Skeletal muscle satellite cell (primary cell): ENCODE results near the gene PA2G4.
"Not testable (repeated sequence)": the region's sequence is repeated elsewhere in the genome, so short reads cannot be mapped to it uniquely, and the experiment has no call there.

Source experiments
- H3K27me3 ChIP-seq: 2 replicates; pipeline ENCODE4 v1.7.0; 2013; ENCODE audit warnings: low read length; ENCODE audit not compliant: control insufficient read depth, insufficient read depth
- H3K36me3 ChIP-seq: 2 replicates; pipeline ENCODE4 v1.7.0; 2013; ENCODE audit warnings: mild to moderate bottlenecking, control low read depth, low read length; ENCODE audit not compliant: insufficient read depth
- H3K4me1 ChIP-seq: 2 replicates; pipeline ENCODE4 v1.7.0; 2013; ENCODE audit warnings: low read length; ENCODE audit not compliant: control insufficient read depth, insufficient read depth
- H3K4me2 ChIP-seq: 2 replicates; pipeline ENCODE4 v1.7.0; 2013; ENCODE audit warnings: mild to moderate bottlenecking, low read length
- H3K4me3 ChIP-seq: 2 replicates; pipeline ENCODE4 v1.7.0; 2013; ENCODE audit warnings: low read length
- H3K9ac ChIP-seq: 2 replicates; pipeline ENCODE4 v1.7.0; 2013; ENCODE audit warnings: mild to moderate bottlenecking, low read depth, low read length, moderate library complexity
- H3K9me3 ChIP-seq: replicated peaks from 2 replicates; pipeline ENCODE4 v1.7.0; 2013; ENCODE audit warnings: mild to moderate bottlenecking, control low read depth, low read length

PA2G4 gene

DNA sequence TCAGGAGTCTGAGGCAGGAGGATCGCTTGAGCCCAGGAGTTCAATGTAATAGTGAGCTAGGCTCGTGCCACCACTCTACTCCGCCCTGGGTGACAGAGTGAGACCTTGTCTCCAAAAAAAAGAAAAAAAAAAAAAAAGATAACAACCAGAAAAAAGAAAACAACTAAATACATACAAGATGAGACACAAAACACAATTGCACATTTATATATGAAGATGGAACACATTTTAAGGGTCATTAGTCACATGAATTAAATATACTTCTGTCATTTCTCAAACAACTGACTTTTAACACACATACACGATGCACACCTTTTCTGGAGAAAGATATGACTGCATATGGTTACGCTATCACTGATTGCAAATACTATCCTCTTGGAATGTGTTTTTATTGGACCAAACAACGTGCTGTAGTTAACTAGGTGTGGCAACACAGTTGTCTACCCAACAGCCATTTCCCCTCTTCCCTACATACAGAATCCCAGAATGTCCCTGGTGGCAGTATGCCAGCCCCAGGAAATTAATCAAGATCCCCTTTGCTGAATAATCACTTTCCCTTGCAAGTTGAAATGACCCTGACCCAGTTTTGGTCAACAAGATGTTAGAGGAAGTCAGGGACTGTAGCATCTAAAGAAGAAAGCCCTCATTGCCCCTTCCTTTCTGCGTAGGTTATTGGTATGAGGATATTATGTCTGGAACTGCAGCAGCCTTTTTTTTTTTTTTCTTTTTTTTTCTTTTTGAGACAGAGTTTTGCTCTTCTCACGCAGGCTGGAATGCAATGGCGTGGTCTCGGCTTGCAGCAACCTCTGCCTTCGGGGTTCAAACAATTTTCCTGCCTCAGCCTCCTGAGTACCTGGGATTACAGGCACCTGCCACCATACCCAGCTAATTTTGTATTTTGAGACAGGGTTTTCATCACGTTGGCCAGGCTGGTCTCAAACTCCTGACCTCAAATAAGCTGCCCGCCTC lies 42.4 kb downstream of the PA2G4 start:
- H3K9ac ChIP-seq = no peak overlapping the region
- H3K4me3 ChIP-seq = no peak overlapping the region
- no peaks in the 10 kb centered on the region for H3K27me3 ChIP-seq
- peaks cover 13% of the 10 kb centered on the region for H3K4me1 ChIP-seq
- peaks cover 29% of the 10 kb centered on the region for H3K36me3 ChIP-seq
- H3K4me2 ChIP-seq = no peak overlapping the region
- H3K9me3 ChIP-seq = no peaks in the 10 kb centered on the region

- no peak overlapping the region for H3K4me2 ChIP-seq
- no peaks in the 10 kb centered on the region for H3K27me3 ChIP-seq
- peaks cover 27% of the 10 kb centered on the region for H3K4me1 ChIP-seq
- no peaks in the 10 kb centered on the region for H3K36me3 ChIP-seq
- H3K4me3 ChIP-seq = no peak overlapping the region
- H3K9ac ChIP-seq = no peak overlapping the region
- no peaks in the 10 kb centered on the region for H3K9me3 ChIP-seq
Measured at GRCh38 chr12:56150563-56150962, 46.2 kb downstream of the PA2G4 start.

DNA sequence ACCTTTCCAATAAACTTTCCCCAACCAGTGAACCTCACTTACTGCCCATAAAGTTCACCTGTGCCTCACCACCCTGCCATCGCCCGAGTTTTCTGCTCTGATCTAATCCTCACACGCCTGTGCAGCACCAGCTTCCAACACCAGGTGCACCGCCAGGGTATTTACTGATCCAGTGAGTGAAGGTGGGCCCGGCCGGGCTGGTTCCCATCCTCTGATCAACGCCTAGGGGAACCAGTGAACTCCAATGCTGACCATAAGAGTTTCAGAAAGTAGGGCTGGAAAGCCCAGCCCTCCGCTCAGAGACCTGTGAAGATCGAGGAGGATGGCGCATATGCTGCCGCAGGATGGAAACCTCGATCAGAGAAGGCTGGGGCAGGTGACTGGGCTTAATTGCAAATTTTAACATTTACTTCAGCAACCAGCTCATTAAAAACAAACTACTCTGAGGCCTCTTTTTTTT lies 47.3 kb downstream of the PA2G4 start:
- peak overlapping the region; percentile 73 for H3K4me3 ChIP-seq
- H3K4me1 ChIP-seq = peaks cover 27% of the 10 kb centered on the region
- H3K36me3 ChIP-seq = no peaks in the 10 kb centered on the region
- H3K4me2 ChIP-seq = peak overlapping the region; percentile 89
- peak overlapping the region; percentile 85 for H3K9ac ChIP-seq
- H3K27me3 ChIP-seq = no peaks in the 10 kb centered on the region
- H3K9me3 ChIP-seq = no peaks in the 10 kb centered on the region

DNA sequence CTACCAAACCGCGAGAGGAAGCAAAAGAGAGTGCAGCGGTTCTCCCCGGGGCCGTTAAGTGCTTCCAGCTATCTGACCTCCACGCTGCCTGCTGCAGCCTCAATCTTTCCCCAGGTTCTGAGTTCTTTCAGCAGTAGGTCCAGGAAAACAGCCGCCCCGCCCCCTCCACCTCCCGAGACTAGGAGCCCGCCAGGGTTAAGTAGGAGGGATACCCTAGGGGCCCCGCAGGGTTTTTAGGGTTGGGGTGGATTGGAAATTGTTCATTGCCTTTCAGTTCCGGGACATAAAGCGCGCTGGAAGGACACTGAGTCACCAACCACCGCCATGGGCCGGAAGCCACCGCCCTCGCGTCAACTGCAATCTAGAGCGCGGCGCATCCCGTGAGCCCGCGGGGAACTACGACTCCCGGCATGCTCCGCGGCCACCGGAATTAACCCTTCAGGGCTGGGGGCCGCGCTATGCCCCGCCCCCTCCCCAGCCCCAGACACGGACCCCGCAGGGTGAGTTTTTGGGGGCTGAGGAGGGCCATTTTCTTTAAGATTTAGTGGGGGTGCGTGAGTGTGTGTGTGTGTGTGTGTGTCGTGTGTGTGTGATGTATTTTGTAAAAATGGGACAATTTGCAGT lies 47.9 kb downstream of the PA2G4 start, which contains the start of gene MYL6B:
MYL6B (plus strand) TSS at position 456 of the 624 bp plus-strand sequence. CDS start 1,332 bp downstream, outside the sequence.
- H3K4me3 ChIP-seq = peak within 1 kb of the TSS; percentile 73

GRCh38 chr12:56152756-56153677 lies 48.7 kb downstream of the PA2G4 start:
- Histone ChIP-seq H3K36me3 (no peaks in the 10 kb centered on the region), H3K27me3 (no peaks in the 10 kb centered on the region), H3K4me1 (peaks cover 36% of the 10 kb centered on the region), H3K4me3 (peak overlapping the region; percentile 73), H3K4me2 (peak overlapping the region; percentile 89), H3K9ac (peak overlapping the region; percentile 85), H3K9me3 (no peaks in the 10 kb centered on the region)

More for the DNA sequence above, 47.9 kb downstream of the PA2G4 start, which contains the start of gene MYL6B:
- no peaks in the 10 kb centered on the region for H3K27me3 ChIP-seq
- peak within 1 kb of the TSS; percentile 89 for H3K4me2 ChIP-seq
- H3K4me1 ChIP-seq = peaks cover 31% of the 10 kb centered on the region
- no peaks in the 10 kb centered on the region for H3K9me3 ChIP-seq
- H3K9ac ChIP-seq = peak within 1 kb of the TSS; percentile 85
- no peaks in the 10 kb centered on the region for H3K36me3 ChIP-seq

GRCh38 chr12:56153678-56154065 lies 49.3 kb downstream of the PA2G4 start:
- Histone ChIP-seq H3K4me1 (peaks cover 36% of the 10 kb centered on the region), H3K36me3 (no peaks in the 10 kb centered on the region), H3K9me3 (no peaks in the 10 kb centered on the region), H3K27me3 (no peaks in the 10 kb centered on the region), H3K4me3 (peak overlapping the region; percentile 73), H3K4me2 (peak overlapping the region; percentile 89), H3K9ac (no peak overlapping the region)

GRCh38 chr12:56154246-56154771 lies 50.0 kb downstream of the PA2G4 start:
- no peak overlapping the region for H3K4me3 ChIP-seq
- peaks cover 5% of the 10 kb centered on the region for H3K36me3 ChIP-seq

GRCh38 chr12:56154818-56155217 lies 50.5 kb downstream of the PA2G4 start:
- Histone ChIP-seq H3K36me3 (peaks cover 11% of the 10 kb centered on the region), H3K27me3 (no peaks in the 10 kb centered on the region), H3K4me2 (no peak overlapping the region), H3K4me3 (no peak overlapping the region), H3K9ac (no peak overlapping the region), H3K4me1 (peaks cover 37% of the 10 kb centered on the region), H3K9me3 (no peaks in the 10 kb centered on the region)

More at GRCh38 chr12:56154246-56154771, 50.0 kb downstream of the PA2G4 start:
- Histone ChIP-seq H3K4me2 (no peak overlapping the region), H3K4me1 (peaks cover 36% of the 10 kb centered on the region), H3K27me3 (no peaks in the 10 kb centered on the region), H3K9ac (no peak overlapping the region), H3K9me3 (no peaks in the 10 kb centered on the region)

- Histone ChIP-seq H3K36me3 (peaks cover 16% of the 10 kb centered on the region), H3K4me2 (no peak overlapping the region), H3K4me1 (peaks cover 41% of the 10 kb centered on the region), H3K27me3 (no peaks in the 10 kb centered on the region), H3K9me3 (no peaks in the 10 kb centered on the region), H3K9ac (no peak overlapping the region), H3K4me3 (no peak overlapping the region)
Measured at GRCh38 chr12:56155256-56155845, 51.0 kb downstream of the PA2G4 start.

- H3K9me3 ChIP-seq, H3K27me3 ChIP-seq: not testable (repeated sequence)
- Histone ChIP-seq H3K4me1 (peaks cover 44% of the 10 kb centered on the region), H3K9ac (peak overlapping the region; percentile 74), H3K4me2 (peak overlapping the region; percentile 97), H3K4me3 (peak overlapping the region; percentile 90), H3K36me3 (peaks cover 29% of the 10 kb centered on the region)
Measured at GRCh38 chr12:56156464-56157200, 52.3 kb downstream of the PA2G4 start.
